LoVo (cell line): ENCODE measurements around the gene CREB1.
"Not testable (repeated sequence)": the region's sequence is repeated elsewhere in the genome, so short reads cannot be mapped to it uniquely, and the experiment has no call there.

Source experiments
- DNase-seq: peaks from one replicate; pipeline ENCODE4 v3.0.0-alpha.2; 2016; ENCODE audit warnings: low spot score

CREB1 gene

DNA sequence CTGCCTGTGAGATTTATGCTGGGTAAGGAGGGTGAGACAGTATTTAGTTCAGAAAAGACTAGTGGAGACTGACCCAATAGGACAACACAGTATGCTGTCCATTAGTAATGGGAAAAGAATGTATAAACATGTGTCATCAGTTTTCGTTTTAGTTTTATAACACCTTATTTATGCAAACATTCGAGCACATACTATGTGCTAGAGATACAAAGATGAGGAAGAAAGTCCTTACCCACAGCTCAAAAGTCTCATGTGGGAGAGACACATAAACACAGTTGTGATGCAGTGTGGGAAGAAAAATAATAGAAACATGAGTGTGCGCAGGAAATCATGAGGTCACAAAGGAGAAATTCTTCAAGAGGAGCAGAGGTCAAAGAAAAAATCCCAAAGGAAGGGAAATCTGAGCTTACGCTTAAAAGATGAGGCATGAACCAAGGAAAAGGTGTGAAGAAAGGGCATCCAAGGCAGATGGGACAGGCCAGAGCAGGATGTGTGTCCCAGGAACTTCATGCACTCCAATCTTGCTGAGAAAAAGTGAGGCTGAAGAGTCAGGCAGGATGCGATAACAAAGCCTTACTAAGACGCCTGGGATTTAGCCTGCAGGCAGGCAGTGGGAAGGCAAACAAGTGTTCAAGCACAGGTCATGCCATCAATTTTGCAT is 87.4 kb downstream of the CREB1 start:
- no peak for DNase-seq

- DNase-seq = no peak
These were observed 90.0 kb downstream of the CREB1 start for GRCh38 chr2:207619764-207620203.

- DNase-seq = no peak
These were observed 91.8 kb downstream of the CREB1 start for GRCh38 chr2:207621501-207622039.

DNA sequence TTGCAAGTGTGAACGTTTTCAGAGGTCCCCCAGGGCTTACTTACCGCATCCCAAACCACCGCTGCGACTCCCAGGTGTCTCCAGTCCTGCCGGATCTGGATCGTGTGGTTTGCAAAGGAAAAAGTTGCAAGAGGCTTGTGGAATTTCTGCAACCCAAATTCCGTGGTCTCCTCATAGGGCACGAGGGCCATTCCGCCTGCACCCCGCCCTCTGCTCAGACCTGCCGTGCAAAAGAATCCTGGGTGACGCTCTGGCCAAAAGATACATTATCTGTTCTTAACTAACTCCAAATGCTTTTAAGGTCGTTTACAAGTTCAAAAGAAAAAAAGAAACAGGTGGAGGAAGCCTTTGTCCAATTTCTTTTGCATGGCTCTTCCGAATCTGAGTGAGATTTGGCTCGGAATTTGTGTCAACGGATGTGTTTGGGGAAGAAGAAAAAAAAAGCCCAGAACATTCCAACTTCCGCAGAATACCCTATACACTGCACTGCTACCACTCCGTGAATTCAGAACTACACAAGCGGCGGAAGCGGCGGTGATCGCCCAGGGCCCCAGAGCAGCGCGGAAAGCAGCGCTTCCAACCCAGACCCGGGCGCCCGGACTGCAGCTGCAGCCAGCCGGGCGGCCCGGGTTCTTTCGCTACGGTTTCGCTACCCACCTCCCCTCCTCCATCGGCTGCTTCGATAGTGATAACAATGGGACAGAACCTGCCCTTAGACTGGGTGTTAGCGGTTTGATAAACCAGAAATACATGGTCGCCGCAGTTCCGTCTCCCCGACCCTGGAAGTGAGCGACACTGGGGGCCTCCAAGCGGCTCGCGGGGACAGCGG is 94.6 kb downstream of the CREB1 start:
- peak; percentile 36 for DNase-seq

- DNase-seq = peak; percentile 90
These were observed 95.5 kb downstream of the CREB1 start, which contains the start of gene METTL21A for GRCh38 chr2:207625014-207625907. Gene METTL21A (minus strand): TSS chr2:207625394. CDS start chr2:207624375, 1,019 bp downstream.

- DNase-seq = no peak
These were observed 99.8 kb downstream of the CREB1 start for GRCh38 chr2:207629553-207629952.

- no peak for DNase-seq
These were observed 100.7 kb downstream of the CREB1 start for GRCh38 chr2:207630491-207630890.

GRCh38 chr2:207632575-207633493 is 103.1 kb downstream of the CREB1 start:
- DNase-seq = peak; percentile 49

DNA sequence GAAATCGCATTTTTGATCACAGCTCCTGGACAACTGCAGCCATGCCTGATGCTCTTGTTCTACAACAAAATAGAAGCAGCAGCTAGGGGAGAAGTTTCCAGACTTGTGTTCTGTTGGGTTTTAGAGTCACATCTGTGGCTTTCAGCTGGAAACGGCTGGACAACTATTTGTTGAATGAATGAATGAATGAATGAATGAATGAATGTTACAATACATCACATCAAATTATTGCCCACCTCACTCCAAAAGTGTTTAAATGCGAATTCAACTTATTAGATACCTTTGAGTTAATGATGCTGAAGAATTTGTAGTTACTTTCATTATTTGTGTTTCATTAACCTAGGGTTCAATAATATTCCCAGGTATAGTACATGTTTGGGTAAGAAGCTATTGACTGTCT is 103.9 kb downstream of the CREB1 start:
- DNase-seq = no peak

GRCh38 chr2:207635468-207636200 is 105.9 kb downstream of the CREB1 start:
- DNase-seq = no peak

DNA sequence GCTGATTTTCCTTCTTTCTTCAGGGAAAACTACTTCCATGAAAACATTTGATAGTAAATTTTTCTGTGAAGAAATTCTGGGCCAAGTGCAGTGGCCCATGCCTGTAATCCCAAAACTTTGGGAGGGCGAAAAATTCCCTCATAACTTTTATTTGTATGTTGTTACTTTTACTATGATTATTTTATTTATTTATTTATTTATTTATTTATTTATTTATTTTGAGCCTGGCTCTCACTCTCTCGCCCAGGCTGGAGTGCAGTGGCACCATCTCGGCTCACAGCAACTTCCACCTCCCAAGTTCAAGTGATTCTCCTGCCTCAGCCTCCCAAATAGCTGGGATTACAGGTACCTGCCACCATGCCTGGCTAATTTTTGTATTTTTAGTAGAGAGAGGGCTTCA is 109.5 kb downstream of the CREB1 start:
- not testable (repeated sequence) for DNase-seq

GRCh38 chr2:207640160-207640559 is 110.4 kb downstream of the CREB1 start:
- no peak for DNase-seq

GRCh38 chr2:207640661-207641060 is 110.9 kb downstream of the CREB1 start:
- DNase-seq = no peak

DNA sequence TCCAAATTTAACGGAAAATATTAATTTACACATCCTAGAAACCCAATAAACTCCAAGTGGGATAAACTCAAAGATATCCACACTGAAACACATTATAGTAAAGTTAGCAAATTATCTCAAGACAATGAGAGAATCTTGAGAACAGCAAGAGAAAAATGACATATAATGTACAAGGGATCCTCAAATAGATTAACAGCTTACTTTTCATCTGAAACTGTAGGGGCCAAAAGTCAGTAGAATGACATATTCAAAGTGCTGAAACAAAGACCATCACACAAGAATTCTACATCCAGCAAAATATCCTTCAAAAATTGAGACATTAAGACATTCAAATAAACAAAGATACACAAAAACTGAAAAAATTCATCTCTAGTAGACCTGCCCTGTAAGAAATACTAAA is 114.1 kb downstream of the CREB1 start:
- no peak for DNase-seq

GRCh38 chr2:207646582-207646981 is 116.8 kb downstream of the CREB1 start:
- DNase-seq = not testable (repeated sequence)
